ENCODE results near the gene ZFYVE16. TPM values are rescaled to one million over a fixed set of nuclear protein-coding genes. Genes with fewer than 3 reads are reported as not detected.

Gene ZFYVE16
- total and polyA plus RNA-seq, 10 of the 15 experiments (the other 5 are each of a cell fraction or from before 2014, with no cell fraction given) = 2.9 to 11.2 (median 7.8) TPM

DNA sequence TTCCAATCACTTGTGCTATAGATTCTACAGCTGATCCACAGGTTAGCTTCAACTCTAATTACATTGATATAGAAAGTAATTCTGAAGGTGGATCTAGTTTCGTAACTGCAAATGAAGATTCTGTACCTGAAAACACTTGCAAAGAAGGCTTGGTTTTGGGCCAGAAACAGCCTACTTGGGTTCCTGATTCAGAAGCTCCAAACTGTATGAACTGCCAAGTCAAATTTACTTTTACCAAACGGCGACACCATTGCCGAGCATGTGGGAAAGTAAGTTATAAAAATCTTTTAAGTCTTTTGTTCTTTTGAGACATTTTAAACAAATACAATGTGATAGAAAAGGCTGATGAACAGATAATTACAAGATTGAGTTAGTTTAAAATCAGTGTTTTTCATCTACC is 30.9 kb downstream of the ZFYVE16 start (continued):
- no peak for TF ChIP-seq ZNF687 (IDR thresholded peaks at IDR 0.05)
- TF ChIP-seq E4F1 (IDR thresholded peaks at IDR 0.05; ENCODE audit: borderline replicate concordance, partially characterized antibody) = no peak

DNA sequence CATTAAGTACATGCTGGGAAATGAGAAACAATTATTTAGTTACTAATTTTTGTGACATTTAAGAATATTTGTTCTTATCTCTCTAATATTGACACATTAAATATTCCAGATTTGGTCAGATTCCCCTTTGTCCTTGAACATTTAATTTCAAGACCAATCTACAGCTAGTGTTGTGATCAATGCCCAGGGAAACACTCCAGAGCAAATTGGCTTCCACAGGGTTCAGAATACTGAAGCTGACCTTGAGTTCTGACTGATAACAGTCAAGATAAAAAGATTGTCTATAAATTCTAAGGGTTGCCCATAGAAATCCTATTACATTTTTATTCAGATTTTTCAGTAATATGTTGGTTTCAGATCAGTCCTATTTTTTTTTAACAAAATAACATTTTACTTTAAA is 31.3 kb downstream of the ZFYVE16 start:
- intact Hi-C loops (cut with micrococcal nuclease; ENCODE audit: unreplicated experiment) (no loop called here), in situ Hi-C loops (cut with MboI) (no loop called here)
- no peak overlapping the region for H3K4me2 ChIP-seq (ENCODE audit: control insufficient read depth, insufficient read depth)
- ChIA-PET SMC1A (ENCODE audit: uncharacterized antibody, unreplicated experiment) (no interaction called here), CTCF (no interaction called here), RAD21 (ENCODE audit: unreplicated experiment) (no interaction called here), POLR2A (no interaction called here)
- no peak overlapping the region for H3K27ac ChIP-seq (ENCODE audit: control insufficient read depth, insufficient read depth)
- no peaks in the 10 kb centered on the region; the same call in 2 of the 3 replicates for H3K9me3 ChIP-seq (replicated peaks; ENCODE audit: control insufficient read depth, insufficient read depth, low read length)
- peaks cover 2 to 5% of the 10 kb centered on the region in 2 experiments; a peak in 3 of 4 replicates for H3K36me3 ChIP-seq (ENCODE audit: control insufficient read depth in 2 of 2, insufficient read depth in 2 of 2, low read length in 1 of 2)
- H3K27me3 ChIP-seq (replicated peaks in 1 of 2; ENCODE audit: control insufficient read depth in 2 of 2, insufficient read depth in 2 of 2, low read length in 1 of 2) = no peaks in the 10 kb centered on the region
- H2AFZ ChIP-seq (ENCODE audit: control insufficient read depth, low read depth, low read length) = no peak overlapping the region
- no peaks in the 10 kb centered on the region for H4K20me1 ChIP-seq (ENCODE audit: control insufficient read depth, insufficient read depth)
- BruUV-seq (replicated peaks) = no TSS peak
- no peak overlapping the region for H3K9ac ChIP-seq (ENCODE audit: control insufficient read depth, insufficient read depth, low read length)
- H3K4me3 ChIP-seq = no peak overlapping the region
- H3K79me2 ChIP-seq (ENCODE audit: control insufficient read depth, insufficient read depth, low read length) = no peaks in the 10 kb centered on the region
- DNase-seq (ENCODE audit: low read depth, low spot score) = no peak
- no peaks in the 10 kb centered on the region; the same call in 1 of the 2 replicates for H3K4me1 ChIP-seq (ENCODE audit: control insufficient read depth, insufficient read depth, low read length)
- ATAC-seq = no peak
- no peak for FAIRE-seq
- TF ChIP-seq JUNB (IDR thresholded peaks at IDR 0.05) = no peak
- no peak for TF ChIP-seq SIX5 (IDR thresholded peaks at IDR 0.05; ENCODE audit: low read depth, low read length, severe bottlenecking)
- TF ChIP-seq, protein P1, sequence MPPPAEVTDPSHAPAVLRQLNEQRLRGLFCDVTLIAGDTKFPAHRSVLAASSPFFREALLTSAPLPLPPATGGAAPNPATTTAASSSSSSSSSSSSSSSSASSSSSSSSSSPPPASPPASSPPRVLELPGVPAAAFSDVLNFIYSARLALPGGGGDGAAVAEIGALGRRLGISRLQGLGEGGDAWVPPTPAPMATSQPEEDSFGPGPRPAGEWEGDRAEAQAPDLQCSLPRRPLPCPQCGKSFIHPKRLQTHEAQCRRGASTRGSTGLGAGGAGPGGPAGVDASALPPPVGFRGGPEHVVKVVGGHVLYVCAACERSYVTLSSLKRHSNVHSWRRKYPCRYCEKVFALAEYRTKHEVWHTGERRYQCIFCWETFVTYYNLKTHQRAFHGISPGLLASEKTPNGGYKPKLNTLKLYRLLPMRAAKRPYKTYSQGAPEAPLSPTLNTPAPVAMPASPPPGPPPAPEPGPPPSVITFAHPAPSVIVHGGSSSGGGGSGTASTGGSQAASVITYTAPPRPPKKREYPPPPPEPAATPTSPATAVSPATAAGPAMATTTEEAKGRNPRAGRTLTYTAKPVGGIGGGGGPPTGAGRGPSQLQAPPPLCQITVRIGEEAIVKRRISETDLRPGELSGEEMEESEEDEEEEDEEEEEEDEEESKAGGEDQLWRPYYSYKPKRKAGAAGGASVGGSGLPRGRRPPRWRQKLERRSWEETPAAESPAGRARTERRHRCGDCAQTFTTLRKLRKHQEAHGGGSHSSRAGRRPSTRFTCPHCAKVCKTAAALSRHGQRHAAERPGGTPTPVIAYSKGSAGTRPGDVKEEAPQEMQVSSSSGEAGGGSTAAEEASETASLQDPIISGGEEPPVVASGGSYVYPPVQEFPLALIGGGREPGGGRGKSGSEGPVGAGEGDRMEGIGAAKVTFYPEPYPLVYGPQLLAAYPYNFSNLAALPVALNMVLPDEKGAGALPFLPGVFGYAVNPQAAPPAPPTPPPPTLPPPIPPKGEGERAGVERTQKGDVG (CRISPR knock-in tag; IDR thresholded peaks at IDR 0.05) = no peak
- TF ChIP-seq SMARCA5 (IDR thresholded peaks at IDR 0.05) = no peak
- TF ChIP-seq CEBPZ (IDR thresholded peaks at IDR 0.05; ENCODE audit: low read depth, low read length) = no peak
- no peak for TF ChIP-seq RAD51 (IDR thresholded peaks at IDR 0.05)
- no peak for TF ChIP-seq HDAC2 (IDR thresholded peaks at IDR 0.05)
- no peak for TF ChIP-seq RAD21 (IDR thresholded peaks at IDR 0.05; ENCODE audit: insufficient read depth, low read depth, low read length)
